Cardiac atrium fibroblast (primary cell): Measurements from ENCODE around the gene MMS19. TPM values are rescaled to one million over a fixed set of nuclear protein-coding genes. Genes with fewer than 3 reads are reported as not detected.

Experiments used
- total RNA-seq: library from RNA; depleted of rRNA; stranded (reverse); fragments of >200 nt; gene quantifications from 2 replicates; pipeline ENCODE4 v1.2.3, GENCODE V29; 2015

Gene MMS19
- 85.4 and 88.3 TPM in 2 replicates for total RNA-seq

GRCh38 chr10:97498076-97498840, at the start of gene MMS19:
Gene MMS19 (minus strand): TSS chr10:97498422. CDS start chr10:97498384, 38 bp downstream.

GRCh38 chr10:97498841-97499560, 779 bp upstream of the MMS19 start, which contains the start of gene UBTD1:
Gene UBTD1 (plus strand): TSS chr10:97498924. CDS start chr10:97499204, 280 bp downstream.

GRCh38 chr10:97445722-97446639, 52.2 kb downstream of the MMS19 start, which contains the start of the genes EXOSC1 and ZDHHC16:
Gene EXOSC1 (minus strand): TSS chr10:97446006. CDS start chr10:97445985, 21 bp downstream.
Gene ZDHHC16 (plus strand): TSS chr10:97446175. CDS start chr10:97451676, 5,501 bp downstream.

GRCh38 chr10:97425964-97426775, 72.1 kb downstream of the MMS19 start, which contains the start of gene PGAM1:
Gene PGAM1 (plus strand): TSS chr10:97426191. CDS start chr10:97426308, 117 bp downstream.

Other genes with a start within 250 kb of the MMS19 start
- gene ARHGAP19, start 205.8 kb downstream of the MMS19 start, total RNA-seq = 2.7 and 3.4 TPM in 2 replicates
- gene FRAT1, start 179.2 kb downstream of the MMS19 start, total RNA-seq = 0.72 and 3.1 TPM in 2 replicates
- gene FRAT2, start 163.7 kb downstream of the MMS19 start, total RNA-seq = 2.9 and 7.6 TPM in 2 replicates
- gene RRP12, start 97.1 kb downstream of the MMS19 start, total RNA-seq = 12.5 and 13.2 TPM in 2 replicates
- gene PGAM1, start 72.2 kb downstream of the MMS19 start, total RNA-seq = 829 and 844 TPM in 2 replicates
- 26.2 and 33.9 TPM in 2 replicates for gene EXOSC1, start 52.4 kb downstream of the MMS19 start, total RNA-seq
- gene ZDHHC16, start 52.2 kb downstream of the MMS19 start, total RNA-seq = 33.8 and 42.6 TPM in 2 replicates
- gene UBTD1, start 502 bp upstream of the MMS19 start, total RNA-seq = 36.5 and 38.1 TPM in 2 replicates
- 0.54 TPM in 1 of 2 replicates, not detected in the other for gene ANKRD2, start 74.4 kb upstream of the MMS19 start, total RNA-seq
- 0.72 TPM in 1 of 2 replicates, not detected in the other for gene HOGA1, start 86.0 kb upstream of the MMS19 start, total RNA-seq
- not detected in 2 replicates for gene C10orf62, start 91.3 kb upstream of the MMS19 start, total RNA-seq
- gene MORN4, start 135.1 kb upstream of the MMS19 start, total RNA-seq = 3.2 and 9.6 TPM in 2 replicates
- 18.4 and 25.9 TPM in 2 replicates for gene PI4K2A, start 142.2 kb upstream of the MMS19 start, total RNA-seq
- 5.1 and 13.4 TPM in 2 replicates for gene AVPI1, start 188.8 kb upstream of the MMS19 start, total RNA-seq
- 30.7 and 43.3 TPM in 2 replicates for gene MARVELD1, start 215.3 kb upstream of the MMS19 start, total RNA-seq
- 8.5 and 14.4 TPM in 2 replicates for gene ZFYVE27, start 238.7 kb upstream of the MMS19 start, total RNA-seq